H9 (cell line): Measurements from ENCODE around the gene RSL1D1. TPM values are rescaled to one million over a fixed set of nuclear protein-coding genes. Genes with fewer than 3 reads are reported as not detected.
"Not testable (repeated sequence)": the region's sequence is repeated elsewhere in the genome, so short reads cannot be mapped to it uniquely, and the experiment has no call there.

Experiments used
- DNase-seq: peaks from one replicate; pipeline ENCODE4 v3.0.0-alpha.2; 2017
- H2AFZ ChIP-seq: one replicate; pipeline ENCODE4 v1.6.1; 2013; ENCODE audit warnings: mild to moderate bottlenecking, low read length, control low read depth, moderate library complexity
- H2AK5ac ChIP-seq: 2 replicates; pipeline ENCODE4 v1.6.1; 2013; ENCODE audit warnings: low read length, control low read depth, mixed read lengths; ENCODE audit not compliant: insufficient read length
- H2BK120ac ChIP-seq: one replicate; pipeline ENCODE4 v1.6.1; 2013; ENCODE audit warnings: low read depth, mild to moderate bottlenecking, low read length, control low read depth, inconsistent platforms; ENCODE audit not compliant: poor library complexity, severe bottlenecking
- H2BK12ac ChIP-seq: 2 replicates; pipeline ENCODE4 v1.6.1; 2013; ENCODE audit warnings: low read length, control low read depth, mixed read lengths, low read depth; ENCODE audit not compliant: insufficient read length
- H2BK15ac ChIP-seq: 2 replicates; pipeline ENCODE4 v1.6.1; 2013; ENCODE audit warnings: low read depth, low read length, control low read depth
- H2BK20ac ChIP-seq: one replicate; pipeline ENCODE4 v1.6.1; 2013; ENCODE audit warnings: low read depth, mild to moderate bottlenecking, low read length, control low read depth, inconsistent platforms; ENCODE audit not compliant: poor library complexity, severe bottlenecking
- H2BK5ac ChIP-seq: 2 replicates; pipeline ENCODE4 v1.6.1; 2013; ENCODE audit warnings: low read length, control low read depth, mixed read lengths; ENCODE audit not compliant: insufficient read length
- H3K14ac ChIP-seq: 2 replicates; pipeline ENCODE4 v1.6.1; 2013; ENCODE audit warnings: low read length, control low read depth; ENCODE audit not compliant: insufficient read depth
- H3K18ac ChIP-seq: 2 replicates; pipeline ENCODE4 v1.6.1; 2013; ENCODE audit warnings: low read depth, mild to moderate bottlenecking, mixed read lengths, low read length, control low read depth; ENCODE audit not compliant: insufficient read length
- H3K23ac ChIP-seq: 2 replicates; pipeline ENCODE4 v1.6.1; 2013; ENCODE audit warnings: low read length, control low read depth, mixed read lengths, low read depth; ENCODE audit not compliant: insufficient read length
- H3K23me2 ChIP-seq: 2 replicates; pipeline ENCODE4 v1.6.1; 2013; ENCODE audit warnings: low read depth, mild to moderate bottlenecking, mixed read lengths, low read length, control low read depth; ENCODE audit not compliant: insufficient read length, poor library complexity, severe bottlenecking
- H3K27ac ChIP-seq: 2 replicates; pipeline ENCODE4 v1.5.1; 2013; ENCODE audit warnings: low read length, control low read depth, mixed read lengths, low read depth; ENCODE audit not compliant: insufficient read length
- H3K27me3 ChIP-seq: 2 replicates; pipeline ENCODE4 v1.6.1; 2013; ENCODE audit warnings: low read length, control low read depth, inconsistent platforms; ENCODE audit not compliant: insufficient read depth
- H3K4ac ChIP-seq: 2 replicates; pipeline ENCODE4 v1.6.1; 2013; ENCODE audit warnings: low read depth, mild to moderate bottlenecking, control low read depth, inconsistent platforms, low read length, moderate library complexity
- H3K4me1 ChIP-seq: 2 replicates; pipeline ENCODE4 v1.6.1; 2013; ENCODE audit warnings: low read length, control low read depth, inconsistent platforms; ENCODE audit not compliant: insufficient read depth
- H3K4me2 ChIP-seq: 2 replicates; pipeline ENCODE4 v1.6.1; 2013; ENCODE audit warnings: low read length, control low read depth, mixed read lengths; ENCODE audit not compliant: insufficient read length, insufficient read depth
- H3K56ac ChIP-seq: 2 replicates; pipeline ENCODE4 v1.6.1; 2013; ENCODE audit warnings: low read depth, mild to moderate bottlenecking, mixed read lengths, low read length, control low read depth; ENCODE audit not compliant: insufficient read length
- H3K79me1 ChIP-seq: 2 replicates; pipeline ENCODE4 v1.6.1; 2013; ENCODE audit warnings: low read depth, mild to moderate bottlenecking, moderate library complexity, low read length, control low read depth, inconsistent platforms; ENCODE audit not compliant: insufficient read depth, poor library complexity, severe bottlenecking
- H3K79me2 ChIP-seq: 2 replicates; pipeline ENCODE4 v1.6.1; 2013; ENCODE audit warnings: low read length, control low read depth, inconsistent platforms; ENCODE audit not compliant: insufficient read depth
- H3K9ac ChIP-seq: 2 replicates; pipeline ENCODE4 v1.6.1; 2013; ENCODE audit warnings: low read length, control low read depth, mixed read lengths; ENCODE audit not compliant: insufficient read length; ENCODE audit errors: extremely low read depth
- H3K9me3 ChIP-seq: one replicate; pipeline ENCODE4 v1.6.1; 2013; ENCODE audit warnings: low read depth, low read length, inconsistent platforms; ENCODE audit not compliant: control insufficient read depth
- H3T11ph ChIP-seq: one replicate; pipeline ENCODE4 v1.6.1; 2013; ENCODE audit warnings: mild to moderate bottlenecking, low read length, control low read depth, inconsistent platforms
- H4K20me1 ChIP-seq: one replicate; pipeline ENCODE4 v1.6.1; 2013; ENCODE audit not compliant: control insufficient read depth, insufficient read length, insufficient read depth
- H4K5ac ChIP-seq: 2 replicates; pipeline ENCODE4 v1.6.1; 2013; ENCODE audit warnings: low read depth, mild to moderate bottlenecking, mixed read lengths, low read length, control low read depth; ENCODE audit not compliant: insufficient read length
- H4K8ac ChIP-seq: replicated peaks from 2 replicates; pipeline ENCODE4 v1.6.1; 2013; ENCODE audit warnings: low read length, control low read depth, mixed read lengths, low read depth; ENCODE audit not compliant: insufficient read length
- H4K91ac ChIP-seq: 2 replicates; pipeline ENCODE4 v1.6.1; 2013; ENCODE audit warnings: low read depth, mild to moderate bottlenecking, moderate library complexity, mixed read lengths, low read length, control low read depth; ENCODE audit not compliant: insufficient read length
- H3K27ac Mint-ChIP-seq, 3 experiments: 2 replicates in 2 of 3; 3 replicates in 1 of 3; pipeline ENCODE4 v1.8.0; 2020 to 2021; ENCODE audit warnings: mixed read lengths in 3 of 3, mild to moderate bottlenecking in 1 of 3, moderate library complexity in 1 of 3
- H3K27me3 Mint-ChIP-seq: 2 replicates; pipeline ENCODE4 v1.8.0; 2021; ENCODE audit warnings: low read depth, mild to moderate bottlenecking, moderate library complexity, mixed read lengths
- H3K36me3 Mint-ChIP-seq, 3 experiments: 2 replicates in 2 of 3; 3 replicates in 1 of 3; pipeline ENCODE4 v1.8.0; 2020 to 2021; ENCODE audit warnings: low read depth in 3 of 3, mixed read lengths in 3 of 3; ENCODE audit not compliant: insufficient read depth in 1 of 3
- H3K4me1 Mint-ChIP-seq, 2 experiments: 2 replicates each; pipeline ENCODE4 v1.8.0; 2020; ENCODE audit warnings: mixed read lengths in 2 of 2
- H3K4me3 Mint-ChIP-seq, 2 experiments: 2 replicates in 1 of 2; 3 replicates in 1 of 2; pipeline ENCODE4 v1.8.0; 2020 to 2021; ENCODE audit warnings: mild to moderate bottlenecking in 2 of 2, mixed read lengths in 2 of 2, moderate library complexity in 1 of 2
- H3K9me3 Mint-ChIP-seq, 2 experiments: 2 replicates in 1 of 2; 3 replicates in 1 of 2; pipeline ENCODE4 v1.8.0; 2020; ENCODE audit warnings: mild to moderate bottlenecking in 2 of 2, mixed read lengths in 2 of 2, moderate library complexity in 1 of 2
- WGBS: extraction: QIAGEN DNeasy Blood & Tissue Kit; methylation state at CpG from one replicate; pipeline ENCODE4 v1.1.7; 2013; ENCODE audit warnings: missing lambda C conversion rate, low lambda C conversion rate, mixed read lengths; ENCODE audit not compliant: insufficient read length; ENCODE audit errors: extremely low coverage; 5-methylcytosine and 5-hydroxymethylcytosine counted together
- total RNA-seq: library from RNA; stranded (reverse); gene quantifications from 2 replicates; pipeline ENCODE4 v1.2.1, GENCODE V29; 2021

The RSL1D1 gene
- total RNA-seq, 1 experiment from 2014 or later: 334 TPM

DNA sequence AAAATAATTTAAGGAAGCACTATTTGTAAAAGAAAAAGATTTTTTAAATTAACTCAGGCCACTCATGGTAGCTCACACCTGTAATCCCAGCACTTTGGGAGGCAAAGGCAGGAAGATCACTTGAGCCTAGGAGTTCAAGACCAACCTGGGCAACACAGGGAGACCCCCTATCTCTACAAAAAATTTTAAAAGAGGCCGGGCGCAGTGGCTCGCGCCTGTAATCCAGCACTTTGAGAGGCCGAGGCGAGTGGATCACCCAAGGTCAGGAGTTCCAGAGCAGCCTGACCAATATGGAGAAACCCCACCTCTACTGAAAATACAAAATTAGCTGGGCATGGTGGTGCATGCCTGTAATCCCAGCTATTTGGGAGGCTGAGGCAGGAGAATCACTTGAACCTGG lies 67.0 kb downstream of the RSL1D1 start:
- H3K14ac ChIP-seq, H4K20me1 ChIP-seq, H3K56ac ChIP-seq, H3K23ac ChIP-seq, H3K79me2 ChIP-seq, H3T11ph ChIP-seq, H3K4ac ChIP-seq, H3K27me3 Mint-ChIP-seq, H2AK5ac ChIP-seq, H3K18ac ChIP-seq, H3K27ac Mint-ChIP-seq, H3K23me2 ChIP-seq, H3K27ac ChIP-seq, H4K5ac ChIP-seq, H3K9me3 ChIP-seq, DNase-seq, H4K8ac ChIP-seq, H3K79me1 ChIP-seq, H2BK120ac ChIP-seq, H3K4me1 ChIP-seq, H3K9ac ChIP-seq, H3K4me2 ChIP-seq, H2BK12ac ChIP-seq, H3K9me3 Mint-ChIP-seq, H4K91ac ChIP-seq, H2BK5ac ChIP-seq, H3K4me3 Mint-ChIP-seq, H2AFZ ChIP-seq, H3K36me3 Mint-ChIP-seq, H2BK15ac ChIP-seq, H2BK20ac ChIP-seq, H3K27me3 ChIP-seq: not testable (repeated sequence)
- WGBS: no CpG with 5 or more reads among the region's 6 CpGs
- H3K4me1 Mint-ChIP-seq: peaks cover 4 to 20% of the 10 kb centered on the region in 2 experiments; a peak in 3 of 4 replicates
